HEK293T (cell line): ENCODE results near the gene SLC35F6.

Source experiments
- ARNT ChIP-seq: fragments of 450-650 bp; IDR thresholded peaks from 2 replicates; pipeline ENCODE4 v1.6.1; 2017; ENCODE audit warnings: mild to moderate bottlenecking
- BHLHE40 ChIP-seq: fragments of 450-650 bp; IDR thresholded peaks from 2 replicates; pipeline ENCODE4 v1.6.1; 2016; ENCODE audit warnings: mild to moderate bottlenecking, moderate library complexity, borderline replicate concordance
- CTBP1 ChIP-seq: fragments of 450-650 bp; IDR thresholded peaks from 2 replicates; pipeline ENCODE4 v1.6.1; 2016; ENCODE audit warnings: borderline replicate concordance
- ELF4 ChIP-seq: fragments of 450-650 bp; IDR thresholded peaks from 2 replicates; pipeline ENCODE4 v1.6.1; 2017; ENCODE audit warnings: antibody characterized with exemption
- FOXA1 ChIP-seq: fragments of 450-650 bp; IDR thresholded peaks from 2 replicates; pipeline ENCODE4 v1.6.1; 2016; ENCODE audit warnings: mild to moderate bottlenecking
- FOXM1 ChIP-seq: fragments of 450-650 bp; IDR thresholded peaks from 2 replicates; pipeline ENCODE4 v1.6.1; 2017; ENCODE audit warnings: mild to moderate bottlenecking, borderline replicate concordance
- HDGF ChIP-seq: fragments of 450-650 bp; IDR thresholded peaks from 2 replicates; pipeline ENCODE4 v1.6.1; 2017; ENCODE audit warnings: antibody characterized with exemption, borderline replicate concordance
- LEF1 ChIP-seq: fragments of 450-650 bp; IDR thresholded peaks from 2 replicates; pipeline ENCODE4 v1.6.1; 2017; ENCODE audit warnings: mild to moderate bottlenecking, borderline replicate concordance
- PKNOX1 ChIP-seq: fragments of 450-650 bp; IDR thresholded peaks from 2 replicates; pipeline ENCODE4 v1.6.1; 2016
- SP1 ChIP-seq: fragments of 450-650 bp; IDR thresholded peaks from 2 replicates; pipeline ENCODE4 v1.6.1; 2017
- SUZ12 ChIP-seq: fragments of 450-650 bp; IDR thresholded peaks from 2 replicates; pipeline ENCODE4 v1.6.1; 2016; ENCODE audit warnings: mild to moderate bottlenecking
- TARDBP ChIP-seq: fragments of 450-650 bp; IDR thresholded peaks from 2 replicates; pipeline ENCODE4 v1.6.1; 2016
- ZNF384 ChIP-seq: fragments of 450-650 bp; IDR thresholded peaks from 2 replicates; pipeline ENCODE4 v1.6.1; 2016

GRCh38 chr2:26731714-26732113, 32.4 kb upstream of the SLC35F6 start:
- TF ChIP-seq ARNT: no peak
- no peak for TF ChIP-seq PKNOX1
- no peak for TF ChIP-seq ELF4
- no peak for TF ChIP-seq FOXA1
- no peak for TF ChIP-seq FOXM1
- TF ChIP-seq HDGF: no peak
- no peak for TF ChIP-seq SP1
- no peak for TF ChIP-seq ZNF384
- TF ChIP-seq LEF1: no peak
- TF ChIP-seq BHLHE40: no peak
- no peak for TF ChIP-seq TARDBP
- no peak for TF ChIP-seq SUZ12
- no peak for TF ChIP-seq CTBP1
